Activated naive CD4-positive, alpha-beta T cell treated with anti-CD3 and anti-CD28 coated beads, Interleukin-2, amount 10 ng/mL, durations not matched to agents 5 hours and 36 hours (primary cell): ENCODE data around the gene CFD. TPM values are rescaled to one million over a fixed set of nuclear protein-coding genes. Genes with fewer than 3 reads are reported as not detected.

Source experiments
- microRNA-seq: library from miRNA; unstranded; fragments of <30 nt; microRNA quantifications from one replicate; pipeline ENCODE4 v1.2.0, GENCODE V29; 2022; ENCODE audit warnings: borderline microRNAs expressed, borderline replicate concordance
- total RNA-seq, 2 experiments: library from RNA; stranded (reverse); gene quantifications; one replicate each; pipeline ENCODE4 v1.2.3, GENCODE V29; 2021

CFD gene
- total RNA-seq: 1 to 10 TPM; 3.4 to 3.6 TPM

GRCh38 chr19:858868-859843, at the start of gene CFD:
CFD (plus strand) TSS chr19:859664; CDS start chr19:859690, 26 bp downstream.

DNA sequence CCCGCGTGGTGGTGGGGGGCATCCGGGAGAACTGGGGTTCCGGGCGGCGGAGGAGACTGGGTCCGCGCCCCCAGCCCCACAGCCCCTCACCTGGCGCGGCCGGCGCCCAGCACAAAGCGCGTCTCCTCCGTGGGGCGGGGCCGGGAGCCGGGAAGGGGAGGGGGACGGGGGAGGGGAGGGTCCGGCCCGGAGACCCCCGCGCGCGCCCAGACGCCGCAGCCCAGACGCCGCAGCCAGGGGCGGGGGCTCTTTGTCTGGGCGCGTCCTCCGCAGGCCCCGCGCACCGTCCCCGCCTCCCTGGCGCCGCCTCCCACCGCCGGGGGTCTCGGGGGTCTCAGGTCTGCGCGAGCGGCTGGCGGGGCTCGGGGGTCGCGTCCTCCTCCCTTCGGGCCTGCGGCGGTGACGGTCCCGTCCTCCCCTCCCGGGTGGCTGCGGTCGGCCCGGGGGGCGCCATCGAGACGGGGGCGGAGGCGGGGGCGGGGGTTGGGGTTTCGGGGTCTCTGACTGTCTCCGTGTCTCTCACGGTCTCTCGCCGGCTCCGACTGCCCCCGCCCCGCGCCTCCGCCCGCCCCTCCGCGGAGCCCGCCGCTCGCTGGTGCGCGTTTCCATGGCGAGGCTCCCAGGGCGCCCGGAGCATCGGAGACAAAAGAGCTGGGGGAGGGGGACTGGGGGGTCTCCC, 37.5 kb upstream of the CFD start, which contains the start of gene PLPPR3:
Gene PLPPR3, minus strand, starts transcription at position 131 of the 679 bp plus-strand sequence. CDS start 396 bp downstream, outside the sequence.

DNA sequence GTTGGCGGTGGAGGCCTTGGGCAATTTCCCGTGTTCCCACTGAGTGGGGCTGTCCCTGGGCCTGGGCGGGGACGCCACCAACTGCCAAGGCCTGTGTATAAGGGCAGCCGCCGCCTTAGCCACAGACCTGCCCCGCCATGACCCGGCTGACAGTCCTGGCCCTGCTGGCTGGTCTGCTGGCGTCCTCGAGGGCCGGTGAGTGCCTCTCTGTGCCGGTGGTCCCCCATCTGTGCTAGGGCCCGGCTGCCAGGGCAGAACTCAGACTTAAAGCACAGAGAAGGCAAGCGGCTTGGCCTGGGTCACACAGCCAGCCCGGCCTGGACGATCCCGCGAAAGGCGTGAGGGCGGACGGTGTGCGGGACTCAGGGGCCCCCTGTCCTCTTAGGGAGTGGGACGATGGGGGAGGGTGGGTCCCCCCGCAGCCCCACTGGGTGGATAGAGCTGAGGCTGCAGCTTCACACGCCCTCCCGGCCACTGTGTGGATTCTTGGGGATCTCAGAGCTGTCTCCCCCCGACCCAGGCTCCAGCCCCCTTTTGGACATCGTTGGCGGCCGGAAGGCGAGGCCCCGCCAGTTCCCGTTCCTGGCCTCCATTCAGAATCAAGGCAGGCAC, 31.6 kb upstream of the CFD start, which contains the start of gene AZU1:
Gene AZU1, plus strand, starts transcription at position 128 of the 612 bp plus-strand sequence. Its CDS starts 10 bp downstream, at position 138.

GRCh38 chr19:840519-841206, 18.8 kb upstream of the CFD start, which contains the start of gene PRTN3:
PRTN3 (plus strand) TSS chr19:840999; CDS start chr19:841009, 10 bp downstream.

DNA sequence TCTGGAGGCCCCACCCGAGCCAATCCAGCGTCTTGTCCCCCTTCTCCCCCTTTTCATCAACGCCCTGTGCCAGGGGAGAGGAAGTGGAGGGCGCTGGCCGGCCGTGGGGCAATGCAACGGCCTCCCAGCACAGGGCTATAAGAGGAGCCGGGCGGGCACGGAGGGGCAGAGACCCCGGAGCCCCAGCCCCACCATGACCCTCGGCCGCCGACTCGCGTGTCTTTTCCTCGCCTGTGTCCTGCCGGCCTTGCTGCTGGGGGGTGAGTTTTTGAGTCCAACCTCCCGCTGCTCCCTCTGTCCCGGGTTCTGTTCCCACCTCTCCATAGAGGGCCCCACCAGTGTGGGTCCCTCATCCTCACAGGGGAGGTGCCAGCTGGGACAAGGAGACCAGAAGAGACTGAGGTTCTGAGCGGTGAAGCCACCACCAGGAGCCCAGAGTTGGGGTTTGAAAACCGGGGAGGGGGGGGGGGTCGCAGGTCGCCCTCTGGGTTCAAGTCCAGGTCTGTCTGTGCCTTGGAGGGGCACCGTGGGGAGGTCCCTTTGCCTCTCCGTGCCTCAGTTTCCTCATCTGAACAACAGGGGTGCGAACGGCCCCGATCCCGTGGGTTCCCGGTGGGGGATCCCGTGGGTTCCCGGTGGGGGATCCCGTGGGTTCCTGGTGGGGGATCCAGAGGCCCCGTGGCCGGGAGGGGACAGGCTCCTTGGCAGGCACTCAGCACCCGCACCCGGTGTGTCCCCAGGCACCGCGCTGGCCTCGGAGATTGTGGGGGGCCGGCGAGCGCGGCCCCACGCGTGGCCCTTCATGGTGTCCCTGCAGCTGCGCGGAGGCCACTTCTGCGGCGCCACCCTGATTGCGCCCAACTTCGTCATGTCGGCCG, 7.1 kb upstream of the CFD start, which contains the start of gene ELANE:
Gene ELANE, plus strand, starts transcription at position 168 of the 878 bp plus-strand sequence. Its CDS starts 26 bp downstream, at position 194.

DNA sequence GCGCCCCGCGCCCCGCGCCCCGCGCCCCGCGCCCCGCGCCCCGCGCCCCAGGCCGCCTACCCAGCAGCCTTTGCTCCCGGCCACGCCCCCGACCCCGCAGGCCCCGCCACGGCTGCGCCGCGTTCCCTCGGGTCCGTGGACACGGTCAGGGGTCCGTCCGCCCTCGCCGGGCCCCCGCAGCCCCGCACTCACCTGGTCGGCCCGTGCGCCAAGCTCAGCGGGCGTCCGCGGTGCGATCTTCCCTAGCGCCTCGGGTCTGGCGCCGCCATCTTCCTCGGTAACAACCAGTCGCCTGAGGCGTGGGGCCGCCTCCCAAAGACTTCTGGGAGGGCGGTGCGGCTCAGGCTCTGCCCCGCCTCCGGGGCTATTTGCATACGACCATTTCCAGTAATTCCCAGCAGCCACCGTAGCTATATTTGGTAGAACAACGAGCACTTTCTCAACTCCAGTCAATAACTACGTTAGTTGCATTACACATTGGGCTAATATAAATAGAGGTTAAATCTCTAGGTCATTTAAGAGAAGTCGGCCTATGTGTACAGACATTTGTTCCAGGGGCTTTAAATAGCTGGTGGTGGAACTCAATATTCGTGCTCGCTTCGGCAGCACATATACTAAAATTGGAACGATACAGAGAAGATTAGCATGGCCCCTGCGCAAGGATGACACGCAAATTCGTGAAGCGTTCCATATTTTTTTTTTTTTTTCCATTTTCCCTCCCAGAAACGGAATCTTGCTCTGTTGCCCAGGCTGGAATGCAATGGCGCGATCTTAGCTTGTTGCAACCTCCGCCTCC, 33.6 kb downstream of the CFD start, which contains the start of the genes MED16 and RNU6-9:
Gene MED16, minus strand, starts transcription at position 294 of the 796 bp plus-strand sequence. CDS start 2,056 bp downstream, outside the sequence.
Gene RNU6-9, plus strand, starts transcription at position 591 of the 796 bp plus-strand sequence.

Small RNAs within 50 kb of the gene (microRNA-seq; reads per million reads assigned to microRNA genes)
- 11.5 reads per million, percentile 43 among the genes with 10 or more reads in this experiment for gene MIR3187

Other genes with a start within 250 kb of the CFD start
- 10 to 100 TPM; 51.6 to 54.5 TPM for gene POLRMT, start 226.1 kb upstream of the CFD start, total RNA-seq
- not detected for gene FGF22, start 219.8 kb upstream of the CFD start, total RNA-seq
- 10 to 100 TPM; 76.1 to 78.9 TPM for gene RNF126, start 196.4 kb upstream of the CFD start, total RNA-seq
- 1 to 10 TPM; 3.6 to 3.9 TPM for gene FSTL3, start 183.3 kb upstream of the CFD start, total RNA-seq
- gene PRSS57, start 164.2 kb upstream of the CFD start, total RNA-seq: not detected
- gene PALM, start 150.7 kb upstream of the CFD start, total RNA-seq: not detected
- not detected for gene MISP, start 108.6 kb upstream of the CFD start, total RNA-seq
- gene PTBP1, start 62.2 kb upstream of the CFD start, total RNA-seq: 100 to 1,000 TPM; 385 to 395 TPM
- gene PLPPR3, start 37.7 kb upstream of the CFD start, total RNA-seq: not detected
- not detected for gene AZU1, start 31.8 kb upstream of the CFD start, total RNA-seq
- gene PRTN3, start 18.7 kb upstream of the CFD start, total RNA-seq: not detected
- not detected for gene ELANE, start 7.4 kb upstream of the CFD start, total RNA-seq
- gene MED16, start 33.5 kb downstream of the CFD start, total RNA-seq: 10 to 100 TPM; 60.6 to 64.3 TPM
- gene RNU6-9, start 33.8 kb downstream of the CFD start, total RNA-seq: not detected
- 100 to 1,000 TPM; 122 to 128 TPM for gene R3HDM4, start 53.6 kb downstream of the CFD start, total RNA-seq
- gene KISS1R, start 57.7 kb downstream of the CFD start, total RNA-seq: 1 to 10 TPM; 2.5 to 3.1 TPM
- 10 to 100 TPM; 30.3 to 30.7 TPM for gene ARID3A, start 66.4 kb downstream of the CFD start, total RNA-seq
- 10 to 100 TPM; 47.6 to 48.1 TPM for gene WDR18, start 124.7 kb downstream of the CFD start, total RNA-seq
- gene GRIN3B, start 140.8 kb downstream of the CFD start, total RNA-seq: under 1 TPM in 1 of 2 experiments, not detected in 1; 0.14 TPM
- gene TMEM259, start 161.5 kb downstream of the CFD start, total RNA-seq: 100 to 1,000 TPM; 174 to 176 TPM
- gene RNU6-2, start 161.9 kb downstream of the CFD start, total RNA-seq: not detected
- gene CNN2, start 166.9 kb downstream of the CFD start, total RNA-seq: 100 to 1,000 TPM; 504 to 515 TPM
- gene ABCA7, start 180.4 kb downstream of the CFD start, total RNA-seq: 100 to 1,000 TPM; 100 to 105 TPM
- gene ARHGAP45, start 207.5 kb downstream of the CFD start, total RNA-seq: 100 to 1,000 TPM; 537 to 556 TPM
- 100 to 1,000 TPM; 115 to 121 TPM for gene POLR2E, start 235.7 kb downstream of the CFD start, total RNA-seq
- gene GPX4, start 244.3 kb downstream of the CFD start, total RNA-seq: 100 to 1,000 TPM; 163 to 168 TPM